Stimulated activated CD8-positive, alpha-beta memory T cell treated with anti-CD3 and anti-CD28 coated beads, Interleukin-4, amount 100 ng/mL, for 1 hour (primary cell): ENCODE measurements around the gene KCNMA1.
"Not testable (repeated sequence)": the region's sequence is repeated elsewhere in the genome, so short reads cannot be mapped to it uniquely, and the experiment has no call there.

Experiments used
- DNase-seq, 2 donors: peaks; one replicate each; pipeline ENCODE4 v3.0.0-alpha.2; 2020; ENCODE audit warnings: low read depth in 2 of 2, low spot score in 1 of 2

KCNMA1 gene

DNA sequence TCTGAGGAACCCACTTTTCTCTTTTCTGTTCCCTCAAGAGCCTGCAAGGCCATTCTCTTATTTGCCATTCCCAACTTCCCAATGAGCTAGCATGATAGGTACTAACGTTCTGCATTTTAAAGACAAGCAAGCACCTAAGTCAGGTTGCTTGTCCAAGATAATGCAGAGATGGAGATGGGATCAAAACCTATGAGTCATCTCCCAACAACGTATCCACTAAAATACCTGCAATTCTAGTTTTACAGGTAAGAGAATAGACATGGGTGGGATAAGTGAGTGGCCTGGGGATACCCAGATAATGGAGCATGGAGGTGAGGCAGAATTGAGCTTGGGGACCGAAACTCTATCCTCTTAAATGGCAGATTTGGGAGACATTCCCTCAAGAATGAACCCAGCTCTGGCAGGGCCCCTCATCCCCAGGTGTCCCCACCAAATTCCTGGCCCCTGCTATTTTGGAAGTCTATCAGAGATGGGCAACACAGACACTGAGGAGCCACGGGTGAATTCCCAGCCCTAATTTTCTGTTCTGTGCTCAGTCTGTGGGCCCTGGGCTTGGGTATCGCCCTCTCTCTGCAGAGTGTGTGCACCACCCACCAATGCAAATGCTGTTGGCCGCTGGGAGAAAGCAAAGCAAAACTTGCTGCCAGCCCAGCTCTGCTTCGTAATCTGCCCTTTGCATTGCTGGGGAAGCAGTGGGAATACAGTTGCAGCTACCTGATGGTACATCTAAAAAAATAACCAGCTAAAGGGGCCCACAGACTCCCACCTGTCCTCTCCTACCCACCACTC is 98.3 kb downstream of the KCNMA1 start:
- DNase-seq = no peak

DNA sequence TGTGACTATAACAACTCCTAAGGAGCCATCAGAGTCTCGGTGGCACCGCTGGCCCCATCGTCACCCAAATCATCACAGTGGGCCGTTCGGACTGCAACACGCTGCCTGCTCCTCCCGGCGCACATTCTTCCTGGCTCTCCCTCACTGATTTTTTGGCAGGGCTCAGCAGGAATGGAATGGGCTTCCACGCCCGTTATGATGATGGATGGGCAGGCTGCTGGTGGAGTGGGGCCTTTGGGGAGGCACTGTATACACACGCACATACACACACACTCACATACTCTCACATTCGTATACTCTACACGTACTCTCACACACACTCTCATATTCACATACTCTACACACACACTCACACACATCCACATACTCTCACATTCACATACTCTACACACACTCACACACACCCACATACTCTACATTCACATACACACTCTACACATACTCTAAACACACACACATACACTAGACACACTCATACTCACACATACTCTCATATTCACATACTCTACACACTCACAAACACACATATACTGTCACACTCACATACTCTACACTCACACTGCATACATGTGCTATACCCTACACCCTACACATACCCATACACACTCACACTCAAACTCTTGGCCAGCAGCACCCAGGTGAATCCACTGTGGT is 99.8 kb downstream of the KCNMA1 start:
- no peak for DNase-seq

DNA sequence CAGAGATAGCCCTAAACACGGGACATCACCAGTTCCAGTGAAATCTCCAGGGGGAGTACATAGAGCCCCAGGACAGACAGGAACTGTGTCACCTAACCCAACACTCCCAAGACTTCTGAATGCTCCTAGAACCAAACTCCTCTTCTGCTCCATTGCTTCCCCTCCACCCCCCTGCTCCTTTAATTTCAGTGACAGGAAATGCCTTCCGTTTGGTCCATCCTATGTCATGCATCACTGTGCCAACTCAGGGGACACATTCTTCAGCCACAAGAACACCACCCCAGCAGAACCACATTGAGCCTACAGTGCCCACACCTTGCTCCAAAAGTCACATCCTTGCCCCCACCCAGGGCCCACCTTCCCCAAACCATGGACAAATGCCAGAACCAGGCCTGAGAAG is 100.5 kb downstream of the KCNMA1 start:
- DNase-seq = no peak

DNA sequence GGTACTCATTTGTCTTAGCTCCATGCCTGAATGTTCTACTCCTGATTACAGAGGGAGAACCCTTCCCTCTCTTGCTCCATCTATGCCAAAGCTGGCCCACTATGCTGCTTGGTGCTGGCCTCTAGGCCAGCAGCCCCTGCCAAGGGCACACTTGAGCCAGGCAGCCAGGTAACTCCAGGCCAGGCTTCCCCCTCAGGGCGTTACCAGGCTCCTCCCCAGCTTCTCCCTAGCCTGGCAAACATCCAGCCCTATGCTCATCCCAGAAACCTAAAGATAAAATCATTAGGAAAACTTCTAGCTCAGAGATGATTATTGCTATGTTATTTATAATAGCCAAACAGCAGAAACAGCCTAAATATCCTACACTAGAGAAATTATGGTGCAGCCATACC is 103.7 kb downstream of the KCNMA1 start:
- no peak for DNase-seq

- DNase-seq = no peak
Observed at GRCh38 chr10:77533146-77533886, 104.3 kb downstream of the KCNMA1 start.

DNA sequence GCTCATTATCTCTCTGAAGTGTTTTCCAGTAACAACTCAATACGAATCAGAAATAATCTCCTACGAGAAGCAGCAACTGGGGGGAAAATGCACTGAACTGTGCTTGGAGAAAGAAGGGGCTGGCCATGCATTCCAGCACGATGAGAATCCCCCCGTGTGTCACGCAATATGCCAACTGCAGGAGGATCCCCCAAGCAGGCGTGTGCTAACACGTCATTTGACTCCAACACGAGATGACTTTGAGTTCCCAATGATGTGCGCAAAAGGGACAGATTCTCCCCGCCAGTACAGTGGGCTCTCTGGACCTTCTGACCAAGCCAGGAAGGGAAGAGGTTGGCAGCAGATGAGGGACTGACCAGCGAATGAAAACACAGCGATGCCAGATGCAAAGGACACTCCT is 105.5 kb downstream of the KCNMA1 start:
- DNase-seq = no peak

DNA sequence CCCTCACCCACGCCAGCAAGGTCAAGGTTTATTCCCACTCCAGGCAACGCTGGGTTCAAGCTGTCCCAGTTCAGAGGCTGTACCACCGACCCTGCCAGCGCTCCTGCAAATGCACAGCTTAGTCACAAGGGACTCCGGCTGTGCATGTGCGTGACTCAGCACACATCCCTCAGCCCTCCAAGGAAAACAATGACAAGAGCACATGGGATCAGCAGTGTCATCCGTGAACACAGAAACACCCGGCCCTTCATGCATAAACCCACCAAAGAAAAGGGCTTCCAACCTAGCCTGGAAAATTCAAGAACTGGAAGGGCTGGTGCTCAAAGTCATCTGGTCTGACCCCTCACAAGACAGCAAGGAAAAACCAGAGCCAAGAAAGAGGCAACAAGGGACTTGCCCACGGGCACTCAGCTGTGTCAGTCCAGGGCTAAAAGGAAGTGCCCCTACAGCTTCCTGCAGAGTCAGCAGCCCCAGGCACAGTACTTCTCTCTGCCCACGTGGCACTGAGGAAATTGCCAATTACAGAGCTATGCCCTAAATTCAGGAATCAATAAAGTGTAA is 106.1 kb downstream of the KCNMA1 start:
- no peak for DNase-seq

GRCh38 chr10:77530011-77530410 is 107.6 kb downstream of the KCNMA1 start:
- DNase-seq = no peak

DNA sequence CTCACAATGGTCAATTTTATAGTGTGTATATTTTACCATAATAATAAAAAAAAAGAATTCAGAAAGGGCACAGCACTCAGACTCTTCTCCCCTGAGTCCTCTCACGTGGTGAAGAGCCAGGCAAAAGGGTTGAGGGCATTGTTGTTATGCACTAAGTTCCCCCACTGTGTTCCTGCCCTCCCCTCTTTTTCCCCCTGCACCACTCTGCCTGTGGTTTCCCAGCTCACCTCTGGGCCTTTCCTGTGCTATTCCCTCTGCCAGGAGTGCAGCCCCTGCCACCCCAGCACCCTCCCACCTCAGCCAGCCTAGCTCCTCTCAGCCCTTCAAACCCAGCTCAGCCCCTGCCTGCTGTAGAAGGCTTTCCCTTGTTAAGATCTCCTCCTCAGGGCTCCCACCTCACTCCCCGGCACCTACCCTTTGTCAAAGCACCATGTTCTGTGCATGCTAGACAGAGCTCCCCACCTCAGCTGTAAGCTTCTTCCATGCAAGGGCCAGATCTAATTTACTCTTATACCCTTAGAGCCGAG is 108.5 kb downstream of the KCNMA1 start:
- DNase-seq = no peak

DNA sequence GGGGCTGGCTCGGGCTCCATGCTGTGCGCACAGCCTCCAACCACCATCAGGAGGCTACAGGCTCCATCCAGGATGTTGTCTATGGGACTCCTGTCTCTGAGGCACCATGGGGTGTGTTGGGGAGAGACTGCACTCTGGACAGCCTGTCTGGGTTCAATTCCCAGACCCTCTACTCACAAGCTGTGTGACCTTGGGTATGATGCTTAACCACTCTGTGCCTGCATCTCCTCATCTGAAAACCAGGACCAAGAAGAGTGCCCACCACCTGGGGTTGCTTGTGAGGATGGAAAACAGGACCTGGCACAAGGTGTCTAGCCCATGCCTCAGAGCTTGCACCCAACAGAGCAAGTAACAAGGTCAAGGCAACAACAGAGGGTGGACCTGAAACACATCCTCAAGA is 109.8 kb downstream of the KCNMA1 start:
- no peak for DNase-seq

DNA sequence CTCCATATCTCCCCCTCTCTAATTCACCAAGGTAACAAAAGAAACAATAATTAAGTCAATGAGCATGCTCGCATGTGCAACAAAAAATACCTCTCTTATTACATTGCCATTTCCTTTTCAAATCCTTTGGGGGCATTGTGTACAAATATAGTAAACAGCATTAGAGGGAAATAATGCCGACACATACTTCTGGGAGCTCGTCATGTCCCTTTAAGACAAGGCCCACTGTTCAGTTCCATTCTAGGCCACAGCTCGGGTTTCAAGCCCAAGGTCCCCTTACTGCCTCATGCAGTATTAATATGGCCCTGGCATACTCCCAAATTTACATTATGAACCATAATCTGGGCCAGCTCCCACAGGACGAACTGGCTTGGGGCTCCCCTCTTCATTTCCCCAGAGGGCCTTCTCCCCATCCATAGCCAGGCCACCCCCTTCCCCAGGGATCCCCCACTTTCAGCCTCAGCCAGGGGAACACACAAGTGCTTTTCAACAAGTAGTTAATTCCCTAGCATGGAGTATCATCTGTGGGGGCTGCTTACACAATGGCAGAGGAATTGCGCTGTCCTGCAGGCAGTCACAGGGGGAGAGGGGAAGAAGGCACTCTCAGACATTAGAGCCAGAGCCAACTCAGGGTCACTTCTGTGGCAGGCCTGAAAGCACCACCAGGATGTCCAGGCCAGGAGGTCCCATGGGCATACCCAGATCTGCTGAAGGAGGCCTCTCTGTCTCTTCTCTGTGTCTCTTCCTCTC is 110.6 kb downstream of the KCNMA1 start:
- no peak for DNase-seq

- DNase-seq = no peak
Observed at GRCh38 chr10:77524281-77524711, 113.3 kb downstream of the KCNMA1 start.

DNA sequence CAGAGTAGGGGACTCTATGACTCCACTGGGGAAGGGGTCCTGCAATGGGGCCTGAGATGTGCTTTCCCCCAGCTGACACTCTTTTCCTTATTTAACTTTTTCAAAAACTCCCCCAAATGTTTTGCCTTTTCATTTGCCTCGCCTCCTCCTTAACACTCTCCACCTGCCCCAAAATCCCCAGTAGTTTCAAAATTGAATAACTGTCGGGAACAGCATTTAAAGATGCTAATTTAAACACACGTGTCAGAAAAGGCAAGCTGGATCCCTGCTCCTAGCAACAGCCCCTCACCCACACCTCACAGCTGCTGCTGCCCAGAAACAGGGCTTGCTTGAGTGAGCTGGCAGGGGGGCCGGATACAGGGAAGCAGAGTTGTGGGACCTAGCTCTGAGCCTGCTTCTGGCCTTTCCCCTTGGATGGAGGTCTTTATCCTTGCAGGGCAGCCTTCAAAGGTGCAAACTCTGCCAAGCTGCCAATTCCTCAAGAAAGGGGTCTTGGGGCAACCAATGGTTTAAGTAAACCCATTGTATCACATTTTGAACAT is 115.3 kb downstream of the KCNMA1 start:
- DNase-seq = no peak

- no peak for DNase-seq
Observed at GRCh38 chr10:77520995-77521394, 116.6 kb downstream of the KCNMA1 start.

DNA sequence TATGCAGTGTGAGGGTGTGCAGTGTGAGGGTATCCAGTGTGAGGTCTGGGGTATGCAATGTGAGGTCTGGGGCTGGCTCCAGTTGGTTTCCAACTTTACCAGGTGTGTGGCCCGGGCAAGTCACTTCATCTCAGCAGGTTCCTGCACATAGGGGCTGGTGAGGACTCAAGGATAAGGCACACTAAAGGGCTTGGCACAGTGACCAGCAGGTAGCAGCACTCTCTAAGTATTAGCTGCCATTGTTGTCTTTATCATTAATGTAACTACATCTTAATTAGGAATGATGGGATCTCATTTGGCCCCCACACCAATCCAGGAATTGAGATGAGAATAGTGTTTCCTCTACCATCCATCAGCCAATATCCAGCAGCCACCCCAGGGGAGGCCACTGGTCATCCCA is 117.3 kb downstream of the KCNMA1 start:
- DNase-seq = no peak

DNA sequence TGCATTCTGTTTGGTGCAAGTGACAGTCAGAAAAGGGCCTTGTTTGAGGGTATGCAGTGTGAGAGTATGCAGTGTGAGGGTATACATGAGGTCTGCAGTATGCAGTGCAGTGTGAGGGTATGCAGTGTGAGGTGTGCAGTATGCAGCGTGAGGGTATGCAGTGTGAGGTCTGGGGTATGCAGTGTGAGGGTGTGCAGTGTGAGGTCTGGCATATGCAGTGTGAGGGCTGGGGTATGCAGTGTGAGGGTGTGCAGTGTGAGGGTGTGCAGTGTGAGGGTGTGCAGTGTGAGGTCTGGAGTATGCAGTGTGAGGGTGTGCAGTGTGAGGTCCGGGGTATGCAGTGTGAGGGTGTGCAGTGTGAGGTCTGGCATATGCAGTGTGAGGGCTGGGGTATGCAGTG is 117.8 kb downstream of the KCNMA1 start:
- not testable (repeated sequence) for DNase-seq

GRCh38 chr10:77518910-77519274 is 118.7 kb downstream of the KCNMA1 start:
- DNase-seq = no peak

- DNase-seq = no peak
Observed at GRCh38 chr10:77518241-77518909, 119.2 kb downstream of the KCNMA1 start.

DNA sequence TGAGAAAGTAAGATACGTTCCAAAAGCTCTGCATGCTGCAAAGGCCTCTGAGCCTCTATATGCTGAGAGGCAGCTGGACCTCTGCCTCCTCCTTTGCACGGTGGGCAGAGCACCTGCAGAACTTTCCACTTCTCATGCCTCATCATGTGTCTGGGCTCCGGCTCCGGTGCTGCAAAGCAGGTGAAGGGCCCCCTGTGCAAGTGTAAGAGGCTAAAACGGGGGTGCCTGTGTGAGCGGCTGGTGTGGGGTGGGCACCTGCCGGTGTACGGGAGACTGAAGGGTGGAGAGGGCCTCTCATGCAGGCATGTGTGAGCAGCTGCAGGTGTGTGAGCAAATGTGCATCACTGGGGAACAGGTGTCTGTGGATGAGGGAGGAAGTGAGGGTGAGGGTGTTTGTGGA is 121.0 kb downstream of the KCNMA1 start:
- no peak for DNase-seq

DNA sequence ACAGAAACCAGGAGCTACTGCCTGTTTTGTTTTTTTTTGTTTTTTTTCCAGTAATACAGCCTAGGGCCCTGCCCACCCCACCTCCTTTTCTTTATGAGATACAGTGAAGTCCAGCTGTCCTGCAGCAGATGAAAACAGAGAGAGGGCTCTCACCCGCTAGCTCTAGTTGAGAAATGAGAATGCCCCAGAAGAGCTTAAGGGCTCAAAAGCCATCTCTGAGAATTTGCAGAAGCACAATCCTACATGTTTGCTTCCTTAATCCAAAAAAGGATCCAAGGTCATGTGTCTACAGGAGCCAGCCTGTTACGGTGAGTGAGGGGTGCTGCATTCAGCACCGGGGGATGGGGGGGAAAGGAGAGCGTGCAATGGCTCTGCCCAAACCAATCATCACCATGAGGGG is 122.7 kb downstream of the KCNMA1 start:
- no peak for DNase-seq
